Neural crest cell (in vitro differentiated cells): ENCODE data around the gene ITGA6. TPM values are rescaled to one million over a fixed set of nuclear protein-coding genes. Genes with fewer than 3 reads are reported as not detected.

ENCODE experiments used
- DNase-seq: peaks from one replicate; pipeline ENCODE4 v3.0.0; 2021; ENCODE audit warnings: low read depth, mixed read lengths, low spot score
- H3K27ac Mint-ChIP-seq: one replicate; pipeline ENCODE4 v1.8.0; 2021; ENCODE audit warnings: mild to moderate bottlenecking, mixed read lengths; ENCODE audit not compliant: unreplicated experiment
- H3K27me3 Mint-ChIP-seq: 2 replicates; pipeline ENCODE4 v1.8.0; 2021; ENCODE audit warnings: low read depth, mild to moderate bottlenecking, mixed read lengths
- H3K36me3 Mint-ChIP-seq: 2 replicates; pipeline ENCODE4 v1.8.0; 2021; ENCODE audit warnings: low read depth, mild to moderate bottlenecking, mixed read lengths
- H3K4me1 Mint-ChIP-seq: 2 replicates; pipeline ENCODE4 v1.8.0; 2021; ENCODE audit warnings: mixed read lengths
- H3K4me3 Mint-ChIP-seq: one replicate; pipeline ENCODE4 v1.8.0; 2021; ENCODE audit warnings: mild to moderate bottlenecking, mixed read lengths
- H3K9me3 Mint-ChIP-seq: 2 replicates; pipeline ENCODE4 v1.8.0; 2021; ENCODE audit warnings: mixed read lengths
- CTCF ChIP-seq: fragments of 200-600 bp; sonication (generic); conservative IDR thresholded peaks from 2 replicates; pipeline ENCODE4 v1.5.0; 2021; ENCODE audit warnings: antibody characterized with exemption, mild to moderate bottlenecking
- total RNA-seq: library from RNA; stranded (reverse); gene quantifications from 2 replicates; pipeline ENCODE4 v1.2.1, GENCODE V29; 2021

The ITGA6 gene
- total RNA-seq, 1 donor from 2014 or later = 37.7 TPM

GRCh38 chr2:172488556-172488955, 61.2 kb downstream of the ITGA6 start:
- TF ChIP-seq CTCF = no peak
- Mint-ChIP-seq H3K36me3 (peaks cover 25% of the 10 kb centered on the region), H3K27ac (no peak overlapping the region), H3K4me1 (peaks cover 28% of the 10 kb centered on the region), H3K9me3 (no peaks in the 10 kb centered on the region), H3K27me3 (no peaks in the 10 kb centered on the region), H3K4me3 (no peak overlapping the region)
- DNase-seq = no peak

GRCh38 chr2:172489681-172490080, 62.3 kb downstream of the ITGA6 start:
- TF ChIP-seq CTCF = no peak
- H3K36me3 Mint-ChIP-seq = peaks cover 22% of the 10 kb centered on the region
- H3K9me3 Mint-ChIP-seq = no peaks in the 10 kb centered on the region
- H3K4me3 Mint-ChIP-seq = no peak overlapping the region
- DNase-seq = no peak
- no peaks in the 10 kb centered on the region for H3K27me3 Mint-ChIP-seq
- peaks cover 23% of the 10 kb centered on the region for H3K4me1 Mint-ChIP-seq
- H3K27ac Mint-ChIP-seq = no peak overlapping the region

GRCh38 chr2:172496160-172496608, 68.8 kb downstream of the ITGA6 start:
- H3K36me3 Mint-ChIP-seq = peaks cover 25% of the 10 kb centered on the region

GRCh38 chr2:172507199-172507598, 79.8 kb downstream of the ITGA6 start:
- H3K36me3 Mint-ChIP-seq = peaks cover 22% of the 10 kb centered on the region
- H3K4me1 Mint-ChIP-seq = no peaks in the 10 kb centered on the region
- H3K9me3 Mint-ChIP-seq = peaks cover 14% of the 10 kb centered on the region

More at GRCh38 chr2:172496160-172496608, 68.8 kb downstream of the ITGA6 start:
- Mint-ChIP-seq H3K27me3 (no peaks in the 10 kb centered on the region), H3K27ac (no peak overlapping the region), H3K9me3 (no peaks in the 10 kb centered on the region), H3K4me1 (no peaks in the 10 kb centered on the region), H3K4me3 (no peak overlapping the region)
- TF ChIP-seq CTCF = no peak
- DNase-seq = no peak

GRCh38 chr2:172510088-172510487, 82.7 kb downstream of the ITGA6 start:
- TF ChIP-seq CTCF = no peak
- Mint-ChIP-seq H3K36me3 (peaks cover 33% of the 10 kb centered on the region), H3K27ac (no peak overlapping the region)

More at GRCh38 chr2:172507199-172507598, 79.8 kb downstream of the ITGA6 start:
- no peak overlapping the region for H3K4me3 Mint-ChIP-seq
- H3K27me3 Mint-ChIP-seq = no peaks in the 10 kb centered on the region
- TF ChIP-seq CTCF = no peak
- no peak overlapping the region for H3K27ac Mint-ChIP-seq
- no peak for DNase-seq

More at GRCh38 chr2:172510088-172510487, 82.7 kb downstream of the ITGA6 start:
- Mint-ChIP-seq H3K4me1 (no peaks in the 10 kb centered on the region), H3K9me3 (peaks cover 23% of the 10 kb centered on the region), H3K4me3 (no peak overlapping the region), H3K27me3 (no peaks in the 10 kb centered on the region)
- no peak for DNase-seq
